Spleen (tissue), 11 donors: Measurements from ENCODE around the gene PLD5. TPM values are rescaled to one million over a fixed set of nuclear protein-coding genes. Genes with fewer than 3 reads are reported as not detected.

ENCODE experiments used
- DNase-seq: peaks from one replicate; pipeline ENCODE4 v3.0.0-alpha.2; 2020
- H3K27ac ChIP-seq, 8 donors: fragments of 200-600 bp; sonication (generic) in 7 of 8; 1 replicate in 4 of 8; 2 replicates in 4 of 8; pipeline versions ENCODE4 v1.5.0 to v1.8.0; 2016 to 2021; ENCODE audit warnings: inconsistent platforms in 4 of 8, mild to moderate bottlenecking in 4 of 8, moderate library complexity in 1 of 8
- H3K27me3 ChIP-seq, 7 donors: fragments of 200-600 bp; sonication (generic) in 6 of 7; replicated peaks in 1 of 7; 1 replicate in 4 of 7; 2 replicates in 3 of 7; pipeline versions ENCODE4 v1.5.0 to v1.8.0; 2016 to 2021; ENCODE audit warnings: inconsistent platforms in 3 of 7, mild to moderate bottlenecking in 1 of 7
- H3K36me3 ChIP-seq, 6 donors: fragments of 200-600 bp; sonication (generic) in 5 of 6; 1 replicate in 4 of 6; 2 replicates in 2 of 6; pipeline versions ENCODE4 v1.5.0 to v1.8.0; 2016 to 2021; ENCODE audit warnings: inconsistent platforms in 2 of 6
- H3K4me1 ChIP-seq, 6 donors: fragments of 200-600 bp; sonication (generic) in 5 of 6; 1 replicate in 3 of 6; 2 replicates in 3 of 6; pipeline versions ENCODE4 v1.5.0 to v1.8.0; 2016 to 2021; ENCODE audit warnings: inconsistent platforms in 3 of 6
- H3K4me3 ChIP-seq, 8 donors: fragments of 200-600 bp; sonication (generic) in 7 of 8; 1 replicate in 4 of 8; 2 replicates in 4 of 8; pipeline versions ENCODE4 v1.5.0 to v1.8.0; 2016 to 2021; ENCODE audit warnings: inconsistent platforms in 4 of 8, mild to moderate bottlenecking in 4 of 8, moderate library complexity in 2 of 8
- H3K9me3 ChIP-seq, 8 donors: fragments of 200-600 bp; sonication (generic) in 7 of 8; 1 replicate in 4 of 8; 2 replicates in 4 of 8; pipeline versions ENCODE4 v1.5.0 to v1.8.0; 2016 to 2021; ENCODE audit warnings: inconsistent platforms in 4 of 8
- POLR2A ChIP-seq, 3 donors: fragments of 450-650 bp; IDR thresholded peaks; one replicate each; pipeline ENCODE4 v1.5.1; 2017; ENCODE audit warnings: antibody characterized with exemption in 3 of 3, mild to moderate bottlenecking in 1 of 3
- POLR2AphosphoS5 ChIP-seq, 3 donors: sonication (generic); formaldehyde crosslinking; IDR thresholded peaks; one replicate each; pipeline ENCODE4 v1.5.1; 2017; ENCODE audit warnings: antibody characterized with exemption in 3 of 3
- WGBS, 5 donors: extraction: QIAGEN DNeasy Blood & Tissue Kit in 3 of 5; methylation state at CpG; one replicate each; pipeline versions ENCODE4 v1.1.5 to v1.1.7; 2013 to 2018; 5-methylcytosine and 5-hydroxymethylcytosine counted together
- intact Hi-C: fragments of 100-400 bp; cut with DNase I; formaldehyde crosslinking; loops from one replicate; pipeline ENCODE4 v1.15.0; 2023; ENCODE audit warnings: low total_unique reads
- polyA plus RNA-seq, 3 donors: library from polyadenylated mRNA; stranded (reverse); fragments of 200-250 nt; gene quantifications; one replicate each; pipeline ENCODE4 v1.2.1, GENCODE V29; 2013
- total RNA-seq, 7 donors: library from RNA; depleted of rRNA in 3 of 7; stranded (reverse); fragments of >200 nt in 3 of 7; fragmentation: NEBNext Ultra II Directional in 4 of 7; extraction: Animal tissue kit (Norgen Biotek cat#: 25700) in 4 of 7; gene quantifications; one replicate each; pipeline versions ENCODE4 v1.1.0 to v1.2.1, GENCODE V29; 2016 to 2021
- TF ChIP-seq, protein P1 (sequence below), 11 experiments: fragments of 200-600 bp in 7 of 11; fragments of 450-650 bp in 4 of 11; sonication (generic) in 4 of 11; IDR thresholded peaks in 8 of 11; conservative IDR thresholded peaks in 3 of 11; 1 replicate in 7 of 11; 2 replicates in 4 of 11; pipeline versions ENCODE4 v1.4.0 to v1.8.0; 2016 to 2021; ENCODE audit warnings: antibody characterized with exemption in 11 of 11, inconsistent platforms in 4 of 11, mild to moderate bottlenecking in 1 of 11
- donor health status: healthy with polysubstance abuse.
- donor health status: DM: no; HTN: no; CAD: no; lungs with moderate emphysema.
- donor health status: DM: no; HTN: no; CAD: no.
- donor health status: Bipolar disorder and iron deficiency.
- donor health status: healthy.
- donor health status: DM: no; HTN: no; CAD: no.
- donor health status: DM: yes; HTN: yes; CAD: no.

Gene PLD5
- total and polyA plus RNA-seq, 10 donors, result 0.17 to 1.0 (median 0.44) TPM; not detected in 1

GRCh38 chr1:242199776-242200458, 324.6 kb downstream of the PLD5 start:
- no peak for DNase-seq
- intact Hi-C loops, result no loop called here
- Histone ChIP-seq H3K4me3 (no peak overlapping the region), H3K9me3 (no peaks in the 10 kb centered on the region), H3K36me3 (no peaks in the 10 kb centered on the region), H3K4me1 (no peaks in the 10 kb centered on the region), H3K27ac (no peak overlapping the region), H3K27me3 (no peaks in the 10 kb centered on the region)
- TF ChIP-seq POLR2AphosphoS5 (IDR thresholded peaks at IDR 0.05), result no peak
- TF ChIP-seq, protein P1, sequence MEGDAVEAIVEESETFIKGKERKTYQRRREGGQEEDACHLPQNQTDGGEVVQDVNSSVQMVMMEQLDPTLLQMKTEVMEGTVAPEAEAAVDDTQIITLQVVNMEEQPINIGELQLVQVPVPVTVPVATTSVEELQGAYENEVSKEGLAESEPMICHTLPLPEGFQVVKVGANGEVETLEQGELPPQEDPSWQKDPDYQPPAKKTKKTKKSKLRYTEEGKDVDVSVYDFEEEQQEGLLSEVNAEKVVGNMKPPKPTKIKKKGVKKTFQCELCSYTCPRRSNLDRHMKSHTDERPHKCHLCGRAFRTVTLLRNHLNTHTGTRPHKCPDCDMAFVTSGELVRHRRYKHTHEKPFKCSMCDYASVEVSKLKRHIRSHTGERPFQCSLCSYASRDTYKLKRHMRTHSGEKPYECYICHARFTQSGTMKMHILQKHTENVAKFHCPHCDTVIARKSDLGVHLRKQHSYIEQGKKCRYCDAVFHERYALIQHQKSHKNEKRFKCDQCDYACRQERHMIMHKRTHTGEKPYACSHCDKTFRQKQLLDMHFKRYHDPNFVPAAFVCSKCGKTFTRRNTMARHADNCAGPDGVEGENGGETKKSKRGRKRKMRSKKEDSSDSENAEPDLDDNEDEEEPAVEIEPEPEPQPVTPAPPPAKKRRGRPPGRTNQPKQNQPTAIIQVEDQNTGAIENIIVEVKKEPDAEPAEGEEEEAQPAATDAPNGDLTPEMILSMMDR (IDR thresholded peaks at IDR 0.05 in 8 of 11, conservative IDR thresholded peaks at IDR 0.05 in 3 of 11), result no peak
- TF ChIP-seq POLR2A (IDR thresholded peaks at IDR 0.05), result no peak
- 81 to 87% (median 84%) methylated on average over 8 of the region's 8 CpGs for WGBS, 5 donors

DNA sequence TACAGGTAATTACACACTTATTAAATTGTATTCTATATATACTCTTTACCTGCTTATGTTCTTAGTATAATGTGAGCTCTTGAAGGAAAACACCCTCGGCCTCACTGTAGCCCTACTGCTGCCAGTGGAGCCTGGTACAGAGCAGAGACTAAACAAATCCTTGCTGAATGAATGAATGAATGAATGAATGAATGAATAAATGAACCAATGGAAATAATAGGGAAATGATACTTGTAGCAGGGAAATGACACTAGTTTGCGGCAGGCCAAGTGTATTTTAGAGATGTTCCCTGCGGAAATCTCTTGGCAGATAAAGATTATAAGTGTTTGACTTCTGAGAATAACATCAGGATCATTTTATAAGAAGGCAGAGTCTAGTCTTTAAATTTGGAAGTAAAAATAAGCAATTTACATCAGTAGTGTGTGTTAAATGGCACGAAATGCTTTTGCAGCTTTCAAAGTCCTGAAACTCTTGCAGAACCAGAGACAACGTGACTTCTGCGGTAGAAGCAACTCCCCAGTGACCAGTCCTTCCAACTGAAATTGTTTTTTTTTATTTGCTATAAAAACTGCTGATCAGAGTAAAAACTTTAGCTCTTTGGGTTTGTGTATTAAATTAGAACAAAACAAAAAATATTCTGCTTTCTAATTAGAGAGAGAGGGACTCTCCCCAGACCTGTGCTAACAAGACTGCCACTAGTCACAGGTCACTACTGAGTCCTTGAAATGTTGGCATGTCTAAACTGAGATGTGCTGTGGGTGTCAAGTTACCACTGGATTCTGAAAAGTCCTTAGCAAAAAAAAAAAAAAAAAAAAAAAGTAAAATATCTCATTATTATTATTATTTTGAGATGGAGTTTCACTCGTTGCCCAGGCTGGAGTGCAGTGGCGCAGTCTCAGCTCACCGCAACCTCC, 326.3 kb downstream of the PLD5 start:
- Histone ChIP-seq H3K36me3 (no peaks in the 10 kb centered on the region), H3K27me3 (no peaks in the 10 kb centered on the region), H3K4me1 (no peaks in the 10 kb centered on the region), H3K9me3 (no peaks in the 10 kb centered on the region), H3K27ac (no peak overlapping the region), H3K4me3 (no peak overlapping the region)
- DNase-seq, result no peak
- no peak for TF ChIP-seq POLR2AphosphoS5 (IDR thresholded peaks at IDR 0.05)
- no peak for TF ChIP-seq POLR2A (IDR thresholded peaks at IDR 0.05)
- TF ChIP-seq, protein P1 (IDR thresholded peaks at IDR 0.05 in 8 of 11, conservative IDR thresholded peaks at IDR 0.05 in 3 of 11), result no peak
- intact Hi-C loops, result no loop called here
- WGBS, 5 donors, result 82 to 92% (median 88%) methylated on average over 9 of the region's 9 CpGs

GRCh38 chr1:242196914-242197313, 327.6 kb downstream of the PLD5 start:
- H3K36me3 ChIP-seq, result no peaks in the 10 kb centered on the region
- DNase-seq, result no peak
- no peaks in the 10 kb centered on the region for H3K9me3 ChIP-seq
- no peak overlapping the region for H3K4me3 ChIP-seq
- H3K4me1 ChIP-seq, result no peaks in the 10 kb centered on the region
- no peak overlapping the region for H3K27ac ChIP-seq
- WGBS, 5 donors, result 72 to 83% (median 72%) methylated on average over 5 of the region's 5 CpGs
- intact Hi-C loops, result no loop called here
- TF ChIP-seq POLR2A (IDR thresholded peaks at IDR 0.05) (no peak), POLR2AphosphoS5 (IDR thresholded peaks at IDR 0.05) (no peak)
- TF ChIP-seq, protein P1 (IDR thresholded peaks at IDR 0.05 in 8 of 11, conservative IDR thresholded peaks at IDR 0.05 in 3 of 11), result no peak
- H3K27me3 ChIP-seq, result no peaks in the 10 kb centered on the region

GRCh38 chr1:242196101-242196500, 328.4 kb downstream of the PLD5 start:
- DNase-seq, result no peak
- no peak overlapping the region for H3K4me3 ChIP-seq
- no peak for TF ChIP-seq POLR2AphosphoS5 (IDR thresholded peaks at IDR 0.05)
- TF ChIP-seq POLR2A (IDR thresholded peaks at IDR 0.05), result no peak
- TF ChIP-seq, protein P1 (IDR thresholded peaks at IDR 0.05 in 8 of 11, conservative IDR thresholded peaks at IDR 0.05 in 3 of 11), result no peak
- no peaks in the 10 kb centered on the region for H3K9me3 ChIP-seq
- intact Hi-C loops, result no loop called here
- no peaks in the 10 kb centered on the region for H3K4me1 ChIP-seq
- H3K27me3 ChIP-seq, result no peaks in the 10 kb centered on the region
- 81 to 92% (median 87%) methylated on average over 7 of the region's 7 CpGs for whole genome bisulfite sequencing, 5 donors
- H3K27ac ChIP-seq, result no peak overlapping the region
- H3K36me3 ChIP-seq, result no peaks in the 10 kb centered on the region
